OCI-LY3 (cell line): ENCODE measurements around the gene GADL1.

Source experiments
- CTCF ChIP-seq: fragments of 200-600, 300-600 bp; sonication (generic); IDR thresholded peaks from 2 replicates; pipeline ENCODE4 v1.5.1; 2014; ENCODE audit warnings: antibody characterized with exemption, low read length, low read depth
- EZH2phosphoT487 ChIP-seq: fragments of 200-600 bp; shearing (Covaris generic); IDR thresholded peaks from 2 replicates; pipeline ENCODE4 v1.6.1; 2018; ENCODE audit warnings: antibody characterized with exemption, mixed run types, low read depth

- TF ChIP-seq CTCF = no peak
- no peak for TF ChIP-seq EZH2phosphoT487
Measured at GRCh38 chr3:30729936-30730335, 164.5 kb downstream of the GADL1 start.
